Tibial nerve (tissue), 4 donors: ENCODE results near the gene PLXNA4. TPM values are rescaled to one million over a fixed set of nuclear protein-coding genes. Genes with fewer than 3 reads are reported as not detected.

Source experiments
- DNase-seq, 2 donors: peaks; one replicate each; pipeline ENCODE4 v3.0.0-alpha.2; 2019; ENCODE audit warnings: low spot score in 2 of 2
- H3K27ac ChIP-seq, 4 donors: fragments of 200-600 bp; sonication (generic) in 3 of 4; one replicate each; pipeline ENCODE4 v1.5.1; 2017 to 2019; ENCODE audit warnings: mild to moderate bottlenecking in 1 of 4
- H3K27me3 ChIP-seq, 2 donors: fragments of 200-600 bp; sonication (generic) in 1 of 2; one replicate each; pipeline versions ENCODE4 v1.5.1 to v1.6.0; 2017 to 2019
- H3K36me3 ChIP-seq, 3 donors: fragments of 200-600 bp; sonication (generic); one replicate each; pipeline ENCODE4 v1.5.1; 2018 to 2019
- H3K4me1 ChIP-seq, 4 donors: fragments of 200-600 bp; sonication (generic) in 3 of 4; one replicate each; pipeline ENCODE4 v1.5.1; 2017 to 2019
- H3K4me3 ChIP-seq, 4 donors: fragments of 200-600 bp; sonication (generic) in 3 of 4; one replicate each; pipeline ENCODE4 v1.5.1; 2017 to 2019; ENCODE audit warnings: mild to moderate bottlenecking in 1 of 4, moderate library complexity in 1 of 4
- H3K9me3 ChIP-seq, 4 donors: fragments of 200-600 bp; sonication (generic) in 3 of 4; one replicate each; pipeline ENCODE4 v1.5.1; 2017 to 2019
- CTCF ChIP-seq, 5 experiments: fragments of 200-600 bp in 3 of 5; fragments of 450-650 bp in 2 of 5; sonication (generic) in 3 of 5; IDR thresholded peaks; one replicate each; pipeline ENCODE4 v1.5.1; 2016 to 2019; ENCODE audit warnings: antibody characterized with exemption in 5 of 5, mild to moderate bottlenecking in 3 of 5, moderate library complexity in 2 of 5
- EP300 ChIP-seq, 2 donors: sonication (generic); formaldehyde crosslinking; IDR thresholded peaks; one replicate each; pipeline ENCODE4 v1.6.1; 2017; ENCODE audit warnings: antibody characterized with exemption in 2 of 2, mild to moderate bottlenecking in 1 of 2
- POLR2A ChIP-seq, 2 donors: fragments of 450-650 bp; IDR thresholded peaks; one replicate each; pipeline ENCODE4 v1.6.1; 2017; ENCODE audit warnings: antibody characterized with exemption in 2 of 2, mild to moderate bottlenecking in 2 of 2, moderate library complexity in 2 of 2
- WGBS, 2 donors: methylation state at CpG; one replicate each; pipeline ENCODE4 v1.1.5; 2018; 5-methylcytosine and 5-hydroxymethylcytosine counted together
- total RNA-seq, 4 donors: library from RNA; depleted of rRNA; stranded (reverse); fragments of >200 nt; gene quantifications; one replicate each; pipeline ENCODE4 v1.1.0, GENCODE V29; 2016

The PLXNA4 gene
- total RNA-seq, 4 donors from 2014 or later, result 12.6 to 32.4 (median 13.7) TPM

- DNase-seq, result no peak
- no peaks in the 10 kb centered on the region for H3K36me3 ChIP-seq
- H3K4me3 ChIP-seq, result no peak overlapping the region
- TF ChIP-seq EP300 (IDR thresholded peaks at IDR 0.05), result no peak
- no peak for TF ChIP-seq POLR2A (IDR thresholded peaks at IDR 0.05)
- no peak for TF ChIP-seq CTCF (IDR thresholded peaks at IDR 0.05)
- H3K27ac ChIP-seq, result no peak overlapping the region
- no peaks in the 10 kb centered on the region for H3K9me3 ChIP-seq
- H3K4me1 ChIP-seq, result no peaks in the 10 kb centered on the region
- H3K27me3 ChIP-seq, result no peaks in the 10 kb centered on the region
- WGBS, 2 donors, result 84 to 90% methylated on average over 8 of the region's 8 CpGs
These were observed 11.4 kb downstream of the PLXNA4 start for GRCh38 chr7:132564849-132565248.

- WGBS, 2 donors, result 61 to 63% methylated on average over 1 of the region's 1 CpG
- DNase-seq, result no peak
- no peak overlapping the region for H3K27ac ChIP-seq
- no peaks in the 10 kb centered on the region for H3K9me3 ChIP-seq
- H3K27me3 ChIP-seq, result no peaks in the 10 kb centered on the region
- no peaks in the 10 kb centered on the region for H3K4me1 ChIP-seq
- no peak overlapping the region for H3K4me3 ChIP-seq
- H3K36me3 ChIP-seq, result no peaks in the 10 kb centered on the region
- TF ChIP-seq POLR2A (IDR thresholded peaks at IDR 0.05) (no peak), CTCF (IDR thresholded peaks at IDR 0.05) (no peak), EP300 (IDR thresholded peaks at IDR 0.05) (no peak)
These were observed 12.2 kb downstream of the PLXNA4 start for GRCh38 chr7:132564090-132564489.

GRCh38 chr7:132562690-132563089 is 13.6 kb downstream of the PLXNA4 start:
- TF ChIP-seq EP300 (IDR thresholded peaks at IDR 0.05), result no peak
- TF ChIP-seq CTCF (IDR thresholded peaks at IDR 0.05), result no peak
- no peak for TF ChIP-seq POLR2A (IDR thresholded peaks at IDR 0.05)
- H3K36me3 ChIP-seq, result no peaks in the 10 kb centered on the region
- no peak for DNase-seq
- no peak overlapping the region for H3K4me3 ChIP-seq
- H3K27ac ChIP-seq, result no peak overlapping the region
- H3K9me3 ChIP-seq, result no peaks in the 10 kb centered on the region
- H3K4me1 ChIP-seq, result no peaks in the 10 kb centered on the region
- no peaks in the 10 kb centered on the region for H3K27me3 ChIP-seq
- WGBS, 2 donors, result 57 to 83% methylated on average over 1 of the region's 1 CpG

- H3K36me3 ChIP-seq, result no peaks in the 10 kb centered on the region
These were observed 14.5 kb downstream of the PLXNA4 start for GRCh38 chr7:132561763-132562162.

GRCh38 chr7:132560825-132561529 is 15.3 kb downstream of the PLXNA4 start:
- no peaks in the 10 kb centered on the region for H3K9me3 ChIP-seq
- no peaks in the 10 kb centered on the region for H3K27me3 ChIP-seq
- WGBS, 2 donors, result 78 to 81% methylated on average over 8 of the region's 8 CpGs
- TF ChIP-seq CTCF (IDR thresholded peaks at IDR 0.05) (no peak), POLR2A (IDR thresholded peaks at IDR 0.05) (no peak), EP300 (IDR thresholded peaks at IDR 0.05) (no peak)
- DNase-seq, result no peak
- H3K4me1 ChIP-seq, result no peaks in the 10 kb centered on the region
- H3K27ac ChIP-seq, result no peak overlapping the region
- no peaks in the 10 kb centered on the region for H3K36me3 ChIP-seq
- no peak overlapping the region for H3K4me3 ChIP-seq

More at GRCh38 chr7:132561763-132562162, 14.5 kb downstream of the PLXNA4 start:
- DNase-seq, result no peak
- H3K4me1 ChIP-seq, result no peaks in the 10 kb centered on the region
- no peaks in the 10 kb centered on the region for H3K9me3 ChIP-seq
- H3K4me3 ChIP-seq, result no peak overlapping the region
- 65 to 68% methylated on average over 2 of the region's 2 CpGs for WGBS, 2 donors
- no peak for TF ChIP-seq EP300 (IDR thresholded peaks at IDR 0.05)
- H3K27ac ChIP-seq, result no peak overlapping the region
- H3K27me3 ChIP-seq, result no peaks in the 10 kb centered on the region
